GM18520 (cell line): ENCODE data around the gene RPL28.

Experiments
- ATAC-seq: cut with Tn5 transposase; IDR thresholded peaks from one replicate; pipeline ENCODE4 v1.9.1; 2021; ENCODE audit not compliant: unreplicated experiment

The RPL28 gene

DNA sequence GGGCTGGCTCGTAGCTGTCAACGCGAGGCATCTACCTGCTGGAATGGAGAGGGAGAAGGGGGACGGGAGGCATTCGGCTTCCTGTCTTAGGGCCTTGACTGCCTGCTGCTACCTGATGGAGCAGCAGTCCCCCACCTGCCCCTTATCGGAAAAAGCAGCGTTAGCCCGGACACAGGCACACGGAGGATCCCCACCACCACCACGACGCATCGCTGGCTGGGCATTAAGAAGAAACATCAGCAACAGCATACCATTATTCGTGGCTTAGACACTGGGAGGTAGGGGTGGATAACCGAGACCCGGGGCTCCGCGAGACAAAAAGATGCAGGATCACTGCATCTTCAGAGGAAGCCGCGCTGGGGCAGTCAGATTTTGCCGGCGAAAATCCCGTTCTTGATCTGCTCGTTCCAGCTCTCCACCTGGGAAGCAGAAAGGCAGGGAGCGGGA, 32.4 kb upstream of the RPL28 start:
- no peak for ATAC-seq

DNA sequence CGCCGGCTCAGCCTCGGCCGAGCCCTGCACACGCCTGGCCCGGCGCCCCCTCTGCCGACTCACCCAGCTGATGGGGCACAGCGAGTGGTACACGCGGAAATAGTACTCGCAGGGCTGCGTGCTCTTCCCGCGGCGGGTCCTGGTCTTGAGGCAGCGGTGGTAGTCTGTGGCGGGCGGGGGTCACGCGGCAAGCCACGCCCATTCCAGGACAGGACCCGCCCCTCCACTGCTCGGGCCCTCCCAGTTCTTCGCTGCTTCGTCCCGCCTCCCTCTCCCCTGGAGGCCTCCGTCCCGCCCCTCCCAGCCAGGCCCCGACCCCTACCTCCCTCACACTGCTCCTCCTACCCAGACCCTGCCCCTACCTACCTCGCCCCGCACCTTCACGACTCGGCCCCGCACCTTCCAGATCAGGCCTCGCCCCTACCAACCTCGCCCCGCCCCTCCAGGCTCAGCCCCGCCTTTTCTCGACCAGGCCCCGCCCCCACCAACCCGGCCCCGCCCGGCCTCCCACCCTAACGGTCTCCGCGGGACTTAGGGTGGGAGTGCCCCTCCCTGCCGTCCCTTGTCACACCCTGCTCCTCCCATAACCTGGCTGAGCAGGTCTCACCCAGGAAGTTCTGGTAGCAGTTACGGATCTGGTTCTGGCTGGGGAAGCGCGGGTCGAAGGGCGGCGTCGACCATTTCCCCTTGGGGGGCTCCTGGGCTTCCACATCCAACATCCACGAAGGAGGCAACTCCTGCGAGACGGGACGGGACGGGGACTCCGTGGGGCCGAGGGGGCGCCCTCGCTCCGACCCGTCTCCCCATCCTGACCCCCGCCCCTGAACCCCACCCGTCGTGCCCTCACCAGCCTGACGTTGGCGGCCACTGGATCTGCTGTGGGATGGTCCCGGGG, 31.7 kb upstream of the RPL28 start:
- no peak for ATAC-seq

DNA sequence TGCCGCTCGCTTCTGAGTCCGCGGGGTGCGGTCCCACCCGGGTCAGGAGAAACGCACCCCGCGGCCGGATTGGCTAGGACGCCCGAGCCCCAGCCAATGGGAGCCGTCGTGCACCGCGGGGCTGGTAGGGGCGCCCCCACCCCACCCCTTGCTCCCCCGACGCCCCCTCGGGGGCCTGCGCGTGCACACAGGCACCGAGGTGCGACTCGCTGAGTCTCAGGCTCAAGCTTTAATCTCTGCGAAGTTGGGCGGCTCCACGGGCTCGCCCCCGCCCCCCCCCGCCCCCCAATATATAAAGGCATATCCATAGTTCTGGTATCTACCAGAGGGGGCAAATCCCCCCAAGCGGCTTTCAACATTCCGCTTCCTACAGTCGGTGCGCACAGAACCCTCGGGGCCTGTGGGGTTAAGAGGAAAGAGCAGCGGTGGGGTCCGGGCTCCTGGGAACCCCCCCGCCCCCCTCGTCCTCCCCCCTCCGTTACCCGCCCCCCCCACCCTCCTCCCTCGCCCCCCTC, 31.0 kb upstream of the RPL28 start, which contains the start of gene COX6B2:
TSS of gene COX6B2 (minus strand) at position 22 of the 515 bp plus-strand sequence. CDS start 198 bp downstream, outside the sequence.
- no peak for ATAC-seq

DNA sequence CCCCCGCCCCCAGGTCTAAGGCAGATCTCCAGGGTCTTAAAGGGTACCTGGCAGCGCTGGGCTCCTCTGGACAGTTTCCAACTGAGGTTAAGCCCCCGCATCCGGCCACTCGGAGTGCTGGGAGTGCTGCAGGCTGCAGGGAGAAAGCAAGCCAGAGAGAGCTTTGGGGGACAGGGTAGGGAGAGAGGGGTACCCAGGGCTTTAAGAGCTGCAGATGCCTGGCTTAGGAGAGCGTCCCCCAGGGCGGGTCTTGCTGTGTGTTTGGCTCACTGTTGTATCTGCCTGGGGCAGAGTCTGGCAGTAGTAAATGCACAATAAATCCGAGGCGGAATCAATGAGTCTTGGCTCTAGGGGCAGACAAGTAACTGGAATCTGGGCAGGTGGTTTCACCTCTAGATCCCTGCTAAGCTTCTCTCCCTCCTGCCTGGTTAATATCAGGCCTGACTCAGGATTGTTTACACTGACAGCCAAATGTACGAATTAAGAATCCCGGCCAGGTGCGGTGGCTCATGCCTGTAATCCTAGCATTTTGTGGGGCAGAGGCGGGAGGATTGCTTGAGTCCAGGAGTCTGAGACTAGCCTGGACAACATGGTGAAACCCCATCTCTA, 30.4 kb upstream of the RPL28 start:
- no peak for ATAC-seq

DNA sequence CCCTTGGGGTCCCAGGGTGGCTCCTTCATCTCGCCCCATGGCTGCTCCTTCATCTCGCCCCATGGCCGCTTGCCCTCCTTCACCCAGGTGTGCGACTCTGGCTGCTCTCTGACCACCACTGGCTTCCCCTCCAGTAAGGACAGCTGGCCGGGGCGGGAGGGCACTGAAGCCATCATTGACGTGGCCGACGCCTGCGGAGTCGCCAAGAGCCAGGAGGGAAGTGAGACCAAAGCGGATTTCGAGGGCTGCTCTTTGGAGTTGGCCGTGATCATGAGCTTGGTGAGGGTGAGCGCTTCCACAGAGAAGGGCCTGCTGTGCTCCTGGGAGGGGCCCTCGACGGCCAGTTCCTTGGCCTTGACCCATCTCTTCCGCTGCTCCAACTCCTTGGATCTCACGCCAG, 27.2 kb upstream of the RPL28 start:
- no peak for ATAC-seq

DNA sequence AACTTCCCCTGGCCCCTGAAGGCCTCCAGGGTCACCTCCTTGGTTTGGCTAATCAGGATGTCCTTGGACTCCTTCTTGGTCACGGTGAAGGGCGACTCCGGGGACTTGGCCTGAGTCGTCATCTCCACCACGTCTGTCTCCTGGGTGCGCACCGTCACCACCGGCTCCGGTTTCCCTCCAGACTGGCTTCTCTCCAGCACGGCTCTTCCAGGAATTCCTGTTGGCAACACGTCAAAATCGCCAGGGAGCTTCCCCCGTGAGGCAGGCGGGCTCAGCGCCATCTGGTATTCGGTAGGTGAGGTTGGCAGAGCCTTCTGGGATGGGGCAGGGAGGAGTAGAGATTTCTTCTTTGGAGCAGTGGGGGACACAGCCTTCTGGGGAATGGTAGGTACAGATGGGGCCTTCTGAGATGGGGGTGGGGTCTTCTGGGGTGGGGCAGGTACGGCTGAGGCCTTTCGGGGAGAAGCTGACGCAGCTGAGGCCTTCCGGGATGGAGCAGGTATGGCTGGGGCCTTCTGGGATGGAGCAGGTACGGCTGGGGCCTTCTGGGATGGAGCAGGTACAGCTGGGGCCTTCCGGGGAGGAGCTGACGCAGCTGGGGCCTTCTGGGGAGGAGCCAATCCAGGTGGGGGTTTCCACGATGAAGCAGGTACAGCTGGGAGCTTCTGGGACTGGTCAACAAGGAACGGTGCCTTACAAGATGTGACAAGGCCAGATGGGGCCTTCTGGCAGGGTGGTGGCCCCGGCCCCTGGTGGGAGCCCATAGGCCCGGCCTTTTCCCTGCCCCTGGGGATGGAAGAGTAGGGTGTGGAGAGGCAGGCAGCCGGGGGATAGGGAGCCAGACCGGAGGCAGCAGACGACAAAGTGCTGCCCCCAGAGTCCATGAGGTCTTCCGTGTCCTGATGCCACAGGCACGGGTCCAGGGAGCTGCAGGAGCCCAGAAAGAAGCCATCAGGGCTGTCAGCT, 26.5 kb upstream of the RPL28 start:
- no peak for ATAC-seq

DNA sequence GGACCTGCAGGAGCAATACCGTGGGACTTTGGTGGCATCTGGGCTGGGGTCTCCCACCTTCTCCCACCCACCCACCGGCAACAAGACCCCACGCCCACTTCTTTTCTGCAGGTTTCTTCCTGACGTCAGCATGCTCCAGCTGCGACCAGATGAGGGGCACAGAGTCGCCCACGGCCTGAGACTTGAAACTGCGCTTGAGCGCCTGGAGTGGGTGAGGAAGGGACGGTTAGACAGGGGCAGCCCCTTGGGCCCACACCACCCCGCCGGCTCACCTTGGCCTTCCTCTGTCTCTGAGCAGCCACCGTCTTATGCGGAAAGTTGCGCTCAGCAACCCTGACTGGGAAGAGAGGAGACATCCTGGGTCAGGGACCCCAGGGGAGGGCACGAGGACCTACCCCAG, 24.8 kb upstream of the RPL28 start:
- ATAC-seq: no peak

DNA sequence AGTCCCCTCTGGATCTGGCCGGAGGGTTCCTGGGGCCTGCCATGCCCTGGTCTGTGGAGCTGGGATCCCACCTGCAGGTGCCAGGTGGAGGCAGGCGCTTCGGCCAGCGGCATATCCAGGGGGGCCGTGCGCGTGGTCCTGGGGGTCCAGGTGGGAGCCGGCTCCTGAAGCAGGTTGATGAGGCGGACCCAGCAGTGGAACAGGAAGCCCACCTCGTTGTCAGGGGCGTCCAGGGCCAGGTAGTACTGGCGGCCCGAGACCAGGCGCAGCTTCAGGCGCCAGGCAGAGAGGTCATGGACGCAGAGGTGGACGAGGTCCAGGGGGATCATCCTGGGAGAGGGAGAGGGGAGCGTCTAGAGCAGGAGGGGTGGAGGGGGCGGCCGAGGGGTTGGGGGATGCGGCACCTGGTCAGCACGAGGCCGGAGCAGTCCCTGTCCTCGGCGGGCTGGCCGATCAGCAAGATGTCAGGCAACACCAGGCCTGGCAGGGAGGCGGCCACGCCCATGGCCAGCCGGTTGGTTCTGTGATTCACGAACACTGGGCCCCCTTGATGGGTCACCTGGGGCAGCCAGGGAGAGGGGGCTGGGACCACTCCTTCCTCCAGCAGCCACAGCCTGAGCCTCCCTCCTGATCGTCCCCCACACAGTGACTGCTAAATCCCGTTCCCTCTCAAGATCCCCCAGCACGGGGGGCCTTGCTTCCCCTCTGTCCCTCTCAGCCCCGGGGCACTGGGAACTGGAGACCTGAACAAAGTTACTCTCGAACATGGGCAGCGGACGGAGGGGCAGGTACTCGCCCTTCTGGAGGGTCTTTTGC, 23.4 kb upstream of the RPL28 start:
- no peak for ATAC-seq

DNA sequence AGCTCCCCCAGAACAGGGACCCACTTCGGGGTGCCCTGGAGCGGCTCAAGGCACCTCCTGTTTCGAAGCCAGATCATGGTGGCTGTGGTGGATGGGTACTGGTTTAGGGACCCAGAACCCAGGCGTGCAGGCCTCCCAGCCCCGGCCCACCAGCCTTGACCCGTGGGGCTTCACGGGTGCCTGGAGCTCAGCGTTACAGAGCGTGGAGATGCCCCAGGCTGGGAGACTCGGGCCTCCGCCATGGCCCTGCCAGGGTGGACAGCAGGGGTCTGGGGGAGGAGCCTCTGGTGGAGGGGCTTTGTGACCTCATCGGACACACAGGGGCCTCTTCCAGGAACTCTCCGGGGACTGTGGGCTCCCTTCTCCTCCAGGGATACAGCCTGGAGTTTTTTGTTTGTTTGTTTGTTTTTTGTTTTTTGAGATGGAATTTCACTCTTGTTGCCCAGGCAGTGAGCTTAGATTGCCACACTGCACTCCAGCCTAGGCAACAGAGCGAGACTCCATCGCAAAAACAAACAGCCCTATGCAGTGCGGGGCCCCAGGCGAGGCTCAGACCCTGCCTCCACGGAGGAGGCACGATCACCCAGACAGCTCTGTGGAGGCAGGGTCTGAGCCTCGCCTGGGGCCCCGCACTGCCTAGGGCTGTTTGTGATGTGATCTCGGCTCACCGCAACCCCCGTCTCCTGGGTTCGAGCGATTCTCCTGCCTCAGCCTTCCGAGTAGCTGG, 22.6 kb upstream of the RPL28 start, which contains the start of gene GARIN5B:
TSS of gene GARIN5B (minus strand) at position 271 of the 727 bp plus-strand sequence. CDS start at position 77, 194 bp downstream.
- ATAC-seq: no peak

DNA sequence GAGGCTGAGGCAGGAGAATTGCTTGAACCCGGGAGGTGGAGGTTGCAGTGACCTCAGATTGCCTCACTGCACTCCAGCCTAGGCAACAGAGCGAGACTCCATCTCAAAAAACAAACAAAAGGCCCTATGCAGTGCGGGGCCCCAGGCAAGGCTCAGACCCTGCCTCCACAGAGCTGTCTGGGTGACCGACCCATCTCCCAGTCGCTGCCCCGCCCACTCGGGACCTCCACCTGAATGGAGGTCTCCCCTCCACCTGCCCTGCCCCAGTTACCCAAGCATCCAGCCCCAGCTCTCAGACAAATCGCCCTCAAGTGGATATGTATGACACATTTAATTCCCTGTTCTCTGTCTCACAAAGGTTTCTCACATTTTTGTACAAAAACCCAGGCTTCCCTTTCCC, 20.5 kb upstream of the RPL28 start:
- no peak for ATAC-seq

DNA sequence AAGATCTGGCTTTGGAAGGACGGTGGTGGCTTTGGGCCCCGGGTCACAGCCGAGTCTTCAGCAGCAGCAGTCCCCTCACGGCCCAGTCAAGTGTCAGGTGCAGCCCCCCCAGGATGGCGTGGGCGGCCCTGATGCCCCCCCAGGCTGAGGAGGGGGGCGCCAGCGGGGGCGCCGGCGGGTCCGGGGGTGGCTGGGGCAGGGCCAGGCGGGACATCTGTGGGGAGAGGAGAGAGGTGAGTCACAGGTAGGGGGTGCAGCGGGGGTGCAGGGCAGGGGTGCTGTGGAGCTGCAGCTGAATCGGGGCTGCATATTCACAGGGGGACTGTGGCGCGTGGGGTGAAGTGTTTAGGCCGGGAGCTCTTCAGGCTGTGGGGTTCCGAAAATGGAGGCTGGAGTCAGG, 19.8 kb upstream of the RPL28 start:
- ATAC-seq: no peak

DNA sequence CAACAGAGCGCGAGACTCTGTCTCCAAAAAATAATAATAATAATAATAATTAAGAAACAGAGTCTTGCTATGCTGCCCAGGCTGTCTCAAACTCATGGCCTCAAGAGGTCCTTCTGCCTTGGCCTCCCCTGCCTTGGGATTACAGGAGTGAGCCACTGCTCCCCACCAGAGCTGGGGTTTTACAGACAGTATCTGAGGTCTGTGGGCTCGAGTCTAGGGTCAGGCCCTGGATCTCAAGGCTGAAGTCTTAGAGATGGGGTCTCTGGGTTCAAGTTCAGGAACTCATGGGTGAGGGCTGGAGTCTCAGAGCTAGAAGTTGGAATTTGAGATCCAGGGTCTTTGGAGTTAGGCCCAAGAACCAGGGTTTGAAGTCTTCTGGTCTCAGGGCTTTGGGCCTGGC, 18.9 kb upstream of the RPL28 start:
- no peak for ATAC-seq

DNA sequence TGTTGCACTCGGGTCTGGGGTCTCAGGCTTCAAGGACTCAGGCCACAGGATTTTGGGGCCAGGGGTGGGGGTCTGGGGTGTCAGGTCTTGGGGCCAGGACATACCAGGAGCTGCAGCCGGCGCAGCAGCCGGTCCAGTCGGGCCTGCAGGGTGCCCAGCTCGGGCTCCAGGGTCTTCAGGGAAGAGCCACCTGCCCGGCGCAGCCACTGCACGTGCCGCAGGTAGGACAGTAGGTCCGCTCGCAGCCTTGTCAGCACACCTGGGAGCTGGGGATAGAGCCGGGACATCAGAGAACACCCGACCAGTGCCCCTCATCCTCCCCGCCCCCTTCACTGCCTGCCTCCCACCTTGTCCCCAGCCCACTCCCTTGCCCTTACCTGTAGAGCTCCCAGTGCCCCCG, 17.6 kb upstream of the RPL28 start:
- ATAC-seq: no peak

DNA sequence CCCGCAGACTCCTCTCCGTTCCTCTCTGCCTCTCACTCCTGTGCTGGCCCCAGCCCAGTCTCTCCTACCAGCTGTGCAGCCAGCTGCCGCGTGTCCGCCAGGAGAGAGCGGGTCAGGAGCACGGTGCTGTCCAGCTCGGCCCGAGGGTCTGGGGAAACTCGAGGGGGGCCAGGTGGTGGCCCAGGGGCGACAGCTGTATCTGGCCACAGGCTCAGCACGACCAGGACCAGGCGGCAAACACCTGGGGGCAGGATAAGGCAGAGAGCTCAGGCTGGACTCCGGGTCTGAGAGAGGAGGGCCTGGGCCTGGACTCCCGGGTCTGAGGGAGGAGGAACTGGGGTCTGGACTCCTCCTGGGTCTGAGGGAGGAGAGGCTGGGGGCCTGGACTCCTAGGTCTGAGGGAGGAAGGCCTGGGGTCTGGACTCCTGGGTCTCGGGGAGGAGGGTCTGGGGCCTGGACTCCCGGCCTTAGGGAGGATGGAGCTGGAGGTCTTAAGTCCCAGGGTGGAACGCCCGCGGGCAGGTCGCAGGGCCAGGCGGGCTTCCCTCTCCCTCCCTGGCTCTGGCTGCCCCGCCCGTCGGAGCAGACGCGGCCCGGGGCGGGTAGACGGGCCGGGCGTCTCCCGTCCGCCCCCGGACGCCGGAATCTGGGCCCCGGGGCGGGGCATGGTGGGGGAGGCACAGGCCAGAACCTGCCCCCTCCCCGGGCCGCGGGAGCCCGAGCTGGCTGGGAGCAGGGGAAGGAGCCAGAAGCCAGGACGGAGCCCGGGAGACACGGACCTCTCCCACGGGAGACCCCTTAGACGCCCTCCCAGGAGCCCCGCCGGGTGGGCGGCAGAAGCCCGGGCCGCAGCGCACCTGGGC, 16.8 kb upstream of the RPL28 start:
- ATAC-seq: no peak

DNA sequence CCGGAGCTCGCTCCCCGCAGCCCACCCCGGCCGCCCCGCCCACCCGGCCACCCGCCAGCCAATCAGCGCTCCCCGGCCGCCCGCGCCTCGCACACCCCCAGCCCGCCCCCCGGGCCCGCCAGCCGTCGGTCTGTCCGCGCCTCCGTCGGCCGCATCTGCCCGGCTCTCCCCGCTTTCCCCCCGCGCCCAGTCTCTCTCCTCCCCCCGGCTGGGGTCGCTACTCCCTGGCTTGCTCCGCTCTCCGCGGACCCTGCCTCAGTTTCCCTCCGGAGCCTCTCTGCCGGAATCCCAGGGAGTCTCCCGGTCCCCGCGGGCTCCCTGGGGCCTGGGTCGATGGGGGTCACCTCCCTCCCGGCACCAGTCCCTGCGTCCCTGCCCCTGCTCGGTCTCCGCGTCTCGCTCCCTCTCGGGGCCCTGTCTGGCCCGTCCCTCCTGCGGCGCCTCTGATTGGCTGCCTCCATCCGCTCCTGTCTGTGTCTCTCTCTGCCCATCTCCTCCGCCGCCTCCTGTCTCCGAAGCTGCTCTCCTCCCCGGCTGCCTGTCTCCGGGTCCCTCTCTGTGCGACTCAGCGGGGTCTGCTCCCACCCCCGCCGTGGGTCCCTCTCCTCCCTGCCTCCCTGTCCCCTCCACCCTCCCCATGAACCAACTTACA, 16.0 kb upstream of the RPL28 start:
- no peak for ATAC-seq

DNA sequence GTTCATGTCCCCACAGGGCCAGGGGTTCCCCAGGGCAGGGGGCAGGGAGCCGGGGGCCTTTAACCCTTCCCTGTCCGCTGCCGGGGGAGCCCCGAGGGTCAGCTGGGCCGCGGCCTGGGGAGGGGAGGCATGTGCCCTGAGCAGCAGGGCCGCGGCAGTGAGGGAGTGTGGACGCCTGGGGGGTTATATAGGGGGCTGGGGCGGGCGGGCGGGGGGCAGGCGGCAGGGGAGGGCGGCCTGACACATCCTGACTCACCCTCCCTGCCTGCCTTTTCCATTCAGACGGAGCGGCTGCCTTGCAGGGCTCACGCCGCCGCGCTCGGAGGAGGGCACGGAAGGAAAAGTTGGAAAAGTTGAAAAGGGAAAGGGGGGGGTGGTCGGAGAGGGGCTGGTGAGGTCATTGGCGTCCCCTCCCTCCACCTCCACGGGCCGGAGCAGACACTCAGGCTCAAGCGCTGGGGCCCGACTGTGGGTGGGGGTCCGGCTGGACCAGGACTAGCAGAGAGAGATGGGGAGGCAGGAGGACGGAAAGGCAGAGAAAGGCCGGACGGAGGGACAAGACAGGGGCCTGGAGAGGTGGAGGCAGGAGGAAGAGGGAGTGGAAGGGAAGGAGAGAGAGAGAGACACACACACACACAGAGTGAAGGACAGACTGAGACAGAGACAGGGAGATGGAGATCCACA, 15.3 kb upstream of the RPL28 start, which contains the start of gene IL11:
TSS of gene IL11 (minus strand) at position 159 of the 684 bp plus-strand sequence. CDS start at position 6, 153 bp downstream.
- ATAC-seq: no peak
